Measurements from ENCODE around the gene UPK3BL2.
"Not testable (repeated sequence)": the region's sequence is repeated elsewhere in the genome, so short reads cannot be mapped to it uniquely, and the experiment has no call there.

Gene UPK3BL2, protein sequence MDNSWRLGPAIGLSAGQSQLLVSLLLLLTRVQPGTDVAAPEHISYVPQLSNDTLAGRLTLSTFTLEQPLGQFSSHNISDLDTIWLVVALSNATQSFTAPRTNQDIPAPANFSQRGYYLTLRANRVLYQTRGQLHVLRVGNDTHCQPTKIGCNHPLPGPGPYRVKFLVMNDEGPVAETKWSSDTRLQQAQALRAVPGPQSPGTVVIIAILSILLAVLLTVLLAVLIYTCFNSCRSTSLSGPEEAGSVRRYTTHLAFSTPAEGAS

DNA sequence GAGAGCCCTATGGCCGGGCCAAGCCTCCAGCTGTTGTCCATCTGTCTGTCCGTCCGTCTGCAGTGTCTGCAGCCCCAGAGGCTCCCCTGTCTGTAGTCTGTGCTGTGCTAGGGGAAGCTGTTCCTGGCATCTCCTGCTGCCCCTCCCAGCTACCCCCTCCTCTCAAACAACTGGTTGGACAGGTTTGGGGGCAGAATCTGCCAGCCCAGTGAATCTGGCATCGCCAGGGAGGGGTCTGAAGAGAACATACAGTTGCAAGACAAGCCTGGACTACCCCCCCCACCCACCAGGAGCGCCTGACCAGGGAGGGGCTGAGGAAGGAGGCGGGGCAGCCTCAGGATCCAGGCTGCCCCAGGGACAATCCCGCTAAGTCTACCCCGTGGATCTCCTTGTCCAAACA, at the start of gene UPK3BL2:
Gene UPK3BL2 (minus strand): TSS at position 101 of the 400 bp plus-strand sequence. CDS start 60 bp downstream, at position 41.
- not testable (repeated sequence) for DNase-seq

DNA sequence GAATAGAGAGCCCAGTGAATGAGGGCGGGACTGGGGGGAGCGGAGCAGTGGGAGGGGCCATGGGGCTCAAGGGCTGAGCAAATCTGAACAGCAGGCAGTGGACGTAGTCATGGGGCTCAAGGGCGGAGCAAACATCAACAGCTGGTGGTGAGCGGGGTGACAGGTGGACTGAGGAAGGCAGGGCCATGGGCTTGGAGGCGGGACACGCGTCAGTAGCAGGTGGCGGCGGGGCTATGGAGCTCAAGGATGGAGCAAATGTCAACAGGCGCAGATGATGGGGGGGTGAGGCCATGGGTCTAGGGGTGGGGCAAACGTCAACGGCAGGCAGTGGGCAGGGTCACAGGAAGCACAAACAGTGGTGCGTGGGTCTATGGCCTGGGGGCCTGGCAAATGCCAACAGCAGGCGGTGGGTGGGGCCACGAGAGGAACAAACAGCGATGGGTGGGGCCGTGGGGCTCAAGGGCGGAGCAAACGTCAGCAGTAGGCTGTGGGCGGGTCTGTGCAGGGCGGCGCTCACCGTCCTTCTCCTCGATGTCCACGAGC, 49.1 kb upstream of the UPK3BL2 start:
- DNase-seq: not testable (repeated sequence)

DNA sequence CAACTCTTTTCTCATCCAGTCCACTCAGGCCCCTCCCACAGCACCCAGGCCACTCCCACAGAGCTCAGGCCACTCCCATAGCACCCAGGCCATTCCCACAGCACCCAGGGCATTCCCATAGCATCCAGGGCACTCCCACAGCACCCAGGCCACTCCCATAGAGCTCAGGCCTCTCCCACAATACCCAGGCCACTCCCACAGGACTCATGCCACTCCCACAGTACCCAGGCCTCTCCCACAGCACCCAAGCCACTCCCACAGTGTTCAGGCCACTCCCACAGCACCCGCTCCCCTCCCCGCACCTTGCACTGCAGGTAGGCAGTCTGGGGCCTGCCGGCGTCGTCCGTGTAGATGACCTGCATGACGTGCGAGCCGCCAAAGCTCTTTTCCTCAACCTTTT, 46.4 kb upstream of the UPK3BL2 start:
- DNase-seq: not testable (repeated sequence)

DNA sequence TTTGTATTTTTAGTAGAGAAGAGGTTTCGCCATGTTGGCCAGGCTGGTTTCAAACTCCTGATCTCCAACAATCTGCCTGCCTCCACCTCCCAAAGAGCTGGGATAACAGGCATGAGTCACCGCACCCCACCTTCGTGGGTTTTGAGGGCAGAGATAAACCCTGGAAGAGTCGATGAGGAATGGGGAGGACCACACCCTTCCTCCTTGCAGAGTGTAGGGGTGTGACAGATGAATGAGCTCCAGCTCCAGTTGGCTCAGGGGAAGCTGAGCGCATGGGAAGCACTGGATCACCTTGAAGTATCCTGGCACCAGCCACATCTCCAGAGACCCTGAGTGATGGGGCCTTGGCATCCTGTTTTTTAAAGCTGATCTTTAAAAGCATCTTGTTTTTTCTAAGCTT, 40.0 kb upstream of the UPK3BL2 start:
- DNase-seq: not testable (repeated sequence)

DNA sequence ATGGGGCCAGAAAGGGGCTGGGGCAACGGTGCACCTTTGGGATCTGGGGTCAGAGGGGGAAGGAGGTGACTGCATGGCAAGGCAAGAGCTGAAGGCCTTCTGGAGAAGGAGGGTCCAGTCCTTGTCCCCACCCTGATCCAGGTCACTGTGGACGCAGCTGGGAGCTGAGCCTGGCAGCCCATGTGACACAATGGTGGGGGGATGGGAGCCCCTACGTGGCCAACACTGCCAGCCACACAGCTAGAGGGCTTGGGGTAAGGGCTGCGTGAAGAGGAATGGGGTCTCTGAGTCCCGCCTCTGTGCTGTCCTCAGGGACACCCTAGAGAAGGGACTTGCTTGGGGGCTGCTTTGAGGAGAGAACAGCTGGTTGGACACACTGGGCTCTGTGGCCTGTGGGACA, 38.2 kb upstream of the UPK3BL2 start:
- not testable (repeated sequence) for DNase-seq

DNA sequence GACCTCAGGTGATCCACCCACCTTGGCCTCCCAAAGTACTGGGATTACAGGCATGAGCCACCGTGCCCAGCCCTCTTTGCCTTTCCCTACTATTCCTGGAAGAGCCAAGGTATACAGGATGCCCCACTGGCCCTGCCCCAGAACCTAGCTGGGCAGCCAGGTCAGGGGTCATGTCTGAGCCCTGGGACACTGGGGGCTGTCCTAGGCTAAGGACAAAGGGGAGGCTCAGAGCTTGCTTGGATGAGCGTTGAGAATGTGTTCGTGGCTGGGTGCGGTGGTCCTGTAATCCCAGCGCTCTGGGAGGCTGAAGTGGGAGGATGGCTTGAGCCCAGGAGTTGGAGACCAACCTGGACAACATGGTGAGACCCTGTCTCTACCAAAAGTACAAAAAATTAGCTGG, 35.0 kb upstream of the UPK3BL2 start:
- not testable (repeated sequence) for DNase-seq

DNA sequence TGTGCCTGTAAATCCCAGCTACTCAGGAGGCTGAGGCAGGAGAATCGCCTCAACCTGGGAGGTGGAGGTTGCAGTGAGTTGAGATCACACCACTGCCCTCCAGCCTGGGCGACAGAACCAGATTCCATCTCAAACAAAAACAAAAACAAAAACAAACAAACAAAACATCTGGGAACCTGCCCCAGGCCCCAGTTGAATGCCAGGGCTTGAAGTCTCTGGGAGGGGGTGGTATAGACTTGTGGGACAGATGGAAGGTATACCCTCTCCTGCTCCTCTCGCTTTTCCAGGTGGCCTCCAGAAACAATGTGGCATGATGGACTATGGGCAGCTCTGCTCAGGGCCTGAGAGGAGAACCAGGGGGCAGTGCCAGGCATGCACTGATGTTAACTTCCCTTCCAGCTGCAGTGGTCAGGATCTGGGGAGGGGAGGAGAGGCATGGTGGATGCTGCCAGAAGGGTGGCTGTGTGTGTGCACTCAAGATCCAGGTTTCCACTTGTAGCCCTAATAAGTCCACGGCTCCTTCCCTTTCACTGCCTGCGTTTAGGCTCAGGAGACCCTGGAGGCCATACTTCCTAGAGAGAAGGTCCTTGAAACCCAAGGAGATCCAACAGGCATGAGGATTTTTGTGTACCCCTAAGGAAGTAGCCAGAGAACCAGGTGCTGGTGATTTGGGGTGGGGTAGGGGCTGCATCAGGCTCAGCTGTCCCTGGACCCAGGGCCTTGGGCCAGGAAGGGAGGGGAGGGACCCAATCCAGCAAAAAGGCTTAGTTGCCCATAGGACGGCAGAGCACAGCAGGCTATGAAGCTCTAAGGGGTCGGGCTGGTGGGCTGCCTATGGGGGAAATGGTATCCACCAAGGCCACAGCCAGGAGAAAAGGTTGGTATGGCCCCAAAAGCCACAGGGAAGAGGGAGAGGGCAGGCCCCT, 34.1 kb upstream of the UPK3BL2 start:
- peak; percentile 1 for DNase-seq

DNA sequence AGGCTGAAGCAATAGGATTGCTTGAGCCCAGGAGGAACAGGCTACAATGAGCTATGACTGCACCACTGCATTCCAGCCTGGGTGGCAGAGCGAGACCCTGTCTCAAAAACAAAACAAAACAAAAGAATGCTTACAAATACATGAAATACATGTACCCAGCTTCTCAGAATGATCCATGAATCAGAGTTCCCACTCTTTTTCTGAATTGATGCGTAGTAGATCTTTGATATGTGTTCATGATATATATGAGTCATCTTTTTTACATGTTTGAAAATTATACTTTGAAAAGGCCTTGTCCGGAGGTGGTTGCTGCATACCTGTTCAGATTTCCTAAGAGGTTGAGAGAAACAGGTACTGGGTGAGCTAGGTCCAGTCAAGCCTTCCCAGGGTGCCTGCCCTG, 32.9 kb upstream of the UPK3BL2 start:
- not testable (repeated sequence) for DNase-seq

DNA sequence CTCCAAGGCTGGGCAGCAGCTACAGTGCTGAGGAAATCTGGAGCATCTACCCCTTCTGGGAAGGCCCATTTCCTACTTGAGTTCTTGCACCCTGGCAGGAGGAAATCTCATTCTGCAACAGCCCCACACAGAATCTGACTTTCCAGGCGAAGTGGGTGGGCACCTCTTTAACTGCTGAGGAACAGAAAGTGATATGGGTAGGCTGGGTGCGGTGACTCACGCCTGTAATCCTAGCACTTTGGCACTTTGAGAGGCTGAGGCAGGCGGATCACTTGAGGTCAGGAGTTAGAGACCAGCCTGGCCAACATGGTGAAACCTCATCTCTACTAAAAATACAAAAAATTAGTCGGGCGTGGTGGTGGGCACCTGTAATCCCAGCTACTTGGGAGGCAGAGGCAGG, 31.1 kb upstream of the UPK3BL2 start:
- not testable (repeated sequence) for DNase-seq

DNA sequence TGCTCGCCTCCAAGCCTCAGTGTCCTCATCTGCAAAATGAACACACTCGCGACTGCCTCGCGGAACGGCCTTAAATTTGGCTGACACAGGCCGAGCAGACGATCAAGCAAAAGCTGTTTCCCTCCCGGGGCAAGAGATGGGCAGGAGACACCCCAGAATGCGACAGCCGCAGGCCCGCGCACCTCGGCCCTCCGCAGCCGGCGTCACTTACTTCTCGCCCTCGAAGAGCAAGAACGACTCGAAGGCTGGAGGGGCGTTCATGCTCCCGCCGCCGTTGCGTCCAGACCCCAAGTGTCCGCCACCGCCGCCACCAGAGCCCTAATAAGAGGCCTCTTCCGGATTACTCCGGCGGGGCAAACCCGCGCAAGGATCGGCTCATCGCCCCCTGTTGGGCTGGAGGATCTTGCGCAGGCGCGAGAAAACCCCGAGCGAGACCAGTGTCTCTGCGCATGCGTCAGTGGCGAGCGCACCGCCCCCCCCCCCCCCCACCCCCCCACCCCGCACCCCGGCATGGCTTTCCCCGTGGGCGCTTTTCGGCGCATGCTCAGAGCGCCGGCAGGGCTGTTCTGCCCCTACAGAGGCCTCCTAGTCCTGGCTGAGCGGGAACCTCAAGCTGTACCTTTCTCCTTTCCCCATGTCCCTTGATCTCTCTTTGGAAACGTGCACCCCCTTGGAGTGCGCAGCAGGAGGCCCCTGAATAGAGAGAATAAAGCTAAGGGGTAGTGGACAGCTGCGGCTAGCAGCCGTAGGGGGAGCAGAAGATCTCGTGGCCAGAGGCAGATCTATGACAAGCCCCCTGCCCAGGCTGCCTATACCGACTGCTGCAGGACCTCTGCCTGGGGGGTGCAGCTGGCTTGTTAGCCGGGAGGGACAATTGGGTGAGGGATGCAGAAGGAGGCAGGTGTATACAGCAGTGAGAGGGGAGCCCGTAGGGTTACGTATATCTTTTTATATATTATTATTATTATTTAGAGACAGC, 29.1 kb upstream of the UPK3BL2 start, which contains the start of gene POLR2J3:
Gene POLR2J3 (minus strand): TSS at position 323 of the 979 bp plus-strand sequence. CDS start 62 bp downstream, at position 261.
- peak; percentile 99 for DNase-seq

DNA sequence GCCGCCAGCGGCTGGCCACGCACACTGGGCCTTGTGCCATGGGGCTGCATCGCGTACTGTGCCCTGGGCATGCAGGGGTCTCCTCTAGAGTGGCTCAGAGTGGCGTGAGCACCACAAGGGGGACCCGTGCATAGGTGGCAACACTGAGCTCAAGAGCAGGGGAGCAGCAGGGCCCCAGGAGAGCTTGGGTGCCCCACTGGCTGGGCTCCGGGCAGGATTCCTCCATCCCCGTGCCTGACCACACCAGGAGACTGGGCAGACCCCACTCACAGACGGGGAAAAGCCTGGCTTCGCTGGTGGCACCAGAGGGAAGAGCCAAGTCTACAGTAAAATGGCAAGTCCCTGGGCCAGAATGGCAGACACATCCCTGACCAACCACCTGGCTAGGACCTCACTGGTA, 25.1 kb upstream of the UPK3BL2 start:
- not testable (repeated sequence) for DNase-seq

DNA sequence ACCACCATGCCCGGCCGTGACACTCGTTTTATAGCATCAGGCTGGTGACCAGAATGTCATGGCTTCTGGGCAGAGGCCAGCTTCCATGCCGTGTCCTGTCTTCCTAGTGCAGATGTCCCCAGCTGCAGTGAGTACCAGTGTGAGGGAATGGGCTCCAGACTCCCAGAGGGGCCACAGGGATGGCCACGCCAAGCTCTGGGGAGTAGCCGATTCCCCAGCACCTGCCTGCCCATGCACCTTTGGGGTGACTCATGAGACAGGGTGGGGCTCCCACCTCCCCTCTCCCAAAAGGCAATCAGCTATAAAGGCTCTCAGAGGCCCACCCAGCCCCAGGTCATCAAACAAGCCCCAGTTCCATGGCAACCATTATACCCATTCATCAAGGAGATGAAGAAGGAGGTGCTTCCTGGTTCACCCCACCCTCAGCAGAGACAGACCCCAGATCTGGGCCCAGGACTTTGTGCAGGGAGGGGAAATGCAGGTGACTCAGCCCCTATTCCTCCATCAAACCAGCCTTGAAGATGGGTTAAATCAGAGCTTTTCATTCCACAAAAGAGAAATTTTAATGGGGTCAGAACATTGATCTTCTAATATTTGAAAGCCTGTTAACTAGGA, 7.4 kb upstream of the UPK3BL2 start, which contains the start of gene SPDYE2:
Gene SPDYE2 (plus strand): TSS at position 419 of the 615 bp plus-strand sequence. CDS start 2,030 bp downstream, outside the sequence.
- DNase-seq: not testable (repeated sequence)

DNA sequence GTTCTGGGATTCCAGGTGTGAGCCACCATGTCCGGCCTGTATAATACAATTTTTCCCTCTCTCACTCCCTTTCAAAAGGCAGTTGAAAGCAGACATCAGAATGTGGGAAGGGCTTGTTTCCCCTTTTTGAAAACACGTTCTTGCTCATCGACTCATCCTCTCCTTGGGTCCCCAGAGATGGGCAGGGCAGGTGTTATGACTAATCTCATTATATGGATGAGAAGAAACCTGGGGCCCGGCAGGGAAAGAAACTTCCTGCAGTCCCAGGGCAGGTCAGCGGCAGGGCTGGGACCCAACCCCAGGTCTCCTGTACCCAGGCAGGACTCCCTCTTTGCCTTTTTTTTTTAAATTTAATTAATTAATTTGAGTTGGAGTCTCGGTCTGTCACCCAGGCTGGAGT, 2.9 kb upstream of the UPK3BL2 start:
- DNase-seq: not testable (repeated sequence)

DNA sequence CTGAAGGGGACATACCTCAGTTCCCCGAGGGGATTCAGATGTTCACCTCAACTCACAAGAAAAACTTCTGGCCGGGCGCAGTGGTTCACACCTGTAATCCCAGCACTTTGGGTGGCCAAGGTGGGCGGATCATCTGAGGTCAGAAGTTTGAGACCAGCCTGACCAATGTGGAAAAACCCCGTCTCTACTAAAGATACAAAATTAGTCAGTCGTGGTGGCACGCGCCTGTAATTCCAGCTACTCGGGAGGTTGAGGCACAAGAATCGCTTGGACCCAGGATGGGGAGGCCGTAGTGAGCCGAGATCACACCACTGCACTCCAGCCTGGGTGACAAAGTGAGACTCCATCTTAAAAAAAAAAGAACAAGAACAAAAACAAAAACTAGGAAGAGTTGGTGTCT, 1.8 kb upstream of the UPK3BL2 start:
- DNase-seq: not testable (repeated sequence)

DNA sequence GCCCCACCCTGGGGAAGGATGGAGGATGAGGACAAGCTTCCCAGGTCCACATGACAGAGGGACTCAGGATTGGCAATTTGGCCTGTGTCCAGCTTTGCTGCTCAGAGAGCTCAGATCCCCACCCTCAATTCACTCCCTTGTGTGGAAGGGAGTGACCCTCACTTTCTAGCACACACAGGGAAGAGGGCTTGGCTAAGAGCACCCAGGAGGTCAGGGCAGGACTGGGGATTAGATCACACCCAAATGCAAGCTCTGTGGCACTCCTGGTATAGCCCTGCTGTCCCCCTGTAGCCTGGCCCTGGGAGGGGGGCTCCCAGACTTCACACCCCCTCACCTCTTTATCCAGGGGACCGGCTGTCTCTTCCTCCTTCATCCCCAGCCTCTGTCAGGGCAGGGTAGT, 876 bp upstream of the UPK3BL2 start:
- not testable (repeated sequence) for DNase-seq

DNA sequence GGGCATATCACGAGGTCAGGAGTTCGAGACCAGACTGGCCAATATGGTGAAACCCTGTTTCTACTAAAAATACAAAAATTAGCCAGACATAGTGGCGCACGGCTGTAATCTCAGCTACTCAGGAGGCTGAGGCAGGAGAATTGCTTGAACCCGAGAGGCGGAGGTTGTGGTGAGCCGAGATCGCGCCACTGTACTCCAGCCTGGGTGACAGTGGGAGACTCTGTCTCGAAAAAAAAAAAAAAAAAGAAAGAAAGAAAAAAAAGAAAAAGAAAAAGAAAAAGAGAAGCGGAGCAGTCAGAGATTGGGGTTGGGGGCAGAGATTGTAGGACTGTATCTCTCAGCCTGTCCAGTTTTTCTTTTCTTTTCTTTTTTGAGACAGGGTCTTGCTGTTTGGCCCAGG, 725 bp downstream of the UPK3BL2 start:
- DNase-seq: not testable (repeated sequence)

DNA sequence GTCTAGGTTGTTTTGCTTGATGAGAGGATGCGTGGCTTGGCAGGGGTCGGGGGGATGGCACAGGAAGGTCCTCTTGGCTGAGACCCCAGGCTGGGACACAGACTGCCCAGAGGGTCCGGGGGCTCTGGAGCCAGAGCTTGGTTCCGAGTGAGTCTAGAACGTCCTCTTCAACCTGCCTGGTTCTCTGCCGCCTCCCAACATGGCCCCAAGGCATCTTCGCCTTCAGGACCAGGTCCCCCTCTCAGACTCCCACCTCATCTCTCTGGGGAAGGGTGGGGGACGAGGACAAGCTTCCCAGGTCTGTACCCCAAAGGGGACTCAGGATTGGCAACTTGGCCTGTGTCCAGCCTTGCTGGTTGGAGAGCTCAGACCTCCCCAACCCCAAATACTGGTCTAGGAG, 1.4 kb downstream of the UPK3BL2 start:
- not testable (repeated sequence) for DNase-seq

DNA sequence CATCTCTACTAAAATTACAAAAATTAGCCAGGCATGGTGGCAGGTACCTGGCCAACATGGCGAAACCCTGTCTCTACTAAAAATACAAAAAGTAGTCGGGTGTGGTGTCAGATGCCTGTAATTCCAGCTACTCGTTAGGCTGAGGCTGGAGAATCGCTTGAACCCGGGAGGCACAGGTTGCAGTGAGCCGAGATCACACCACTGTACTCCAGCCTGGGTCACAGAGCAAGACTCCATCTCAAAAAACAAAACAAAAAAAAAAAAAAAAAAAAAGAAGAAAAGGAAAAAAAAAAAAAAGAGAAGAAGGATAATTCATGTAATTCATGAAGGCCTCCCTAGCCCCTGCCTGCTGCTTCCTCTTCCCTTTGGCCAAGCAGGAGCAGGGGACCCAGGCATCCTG, 2.9 kb downstream of the UPK3BL2 start:
- DNase-seq: not testable (repeated sequence)

DNA sequence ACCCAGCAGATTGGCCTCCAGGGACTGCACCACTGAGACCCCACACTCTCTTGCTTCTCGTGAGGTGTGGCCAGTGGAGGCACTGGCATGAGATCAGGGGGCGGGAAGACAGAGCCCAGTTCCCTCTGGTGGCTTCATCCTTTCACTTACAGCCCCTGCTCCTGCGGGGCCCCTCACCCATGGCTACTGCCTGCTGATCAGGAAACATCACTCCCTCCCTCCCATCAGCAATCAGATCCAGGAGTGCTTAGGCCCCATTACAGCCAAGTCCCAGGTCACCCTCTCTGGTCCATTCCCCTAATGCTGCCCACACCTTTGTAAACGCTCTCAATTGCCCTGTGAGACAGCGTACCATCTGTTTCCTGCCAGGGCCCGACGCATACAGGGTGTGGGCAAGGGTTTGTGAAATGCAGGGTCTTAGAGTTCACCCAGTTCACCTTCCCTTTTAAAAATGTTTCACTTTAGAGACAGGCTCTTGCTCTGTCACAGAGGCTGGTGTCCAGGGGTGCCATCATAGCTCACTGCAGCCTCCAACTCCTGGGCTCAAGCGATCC, 8.4 kb downstream of the UPK3BL2 start:
- DNase-seq: peak; percentile 2

DNA sequence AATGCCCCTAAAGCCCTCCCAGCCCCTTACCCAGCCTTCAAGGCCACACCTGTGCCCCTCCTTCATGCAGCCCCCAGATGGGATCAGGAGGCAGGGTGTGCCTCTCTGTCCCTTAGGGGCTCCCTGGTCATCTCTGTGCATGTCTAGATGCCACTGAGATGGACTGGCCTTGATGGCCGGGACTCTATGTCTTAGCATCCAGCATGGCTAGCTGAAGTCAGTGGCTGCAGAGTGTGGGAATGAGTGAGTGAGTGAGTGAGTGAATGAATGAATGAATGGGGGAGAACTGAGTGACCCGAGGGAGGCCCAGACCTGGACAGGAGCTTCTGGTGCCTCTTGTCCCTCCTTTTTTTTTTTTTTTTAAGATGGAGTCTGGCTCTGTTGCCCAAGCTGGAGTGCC, 11.4 kb downstream of the UPK3BL2 start:
- not testable (repeated sequence) for DNase-seq

DNA sequence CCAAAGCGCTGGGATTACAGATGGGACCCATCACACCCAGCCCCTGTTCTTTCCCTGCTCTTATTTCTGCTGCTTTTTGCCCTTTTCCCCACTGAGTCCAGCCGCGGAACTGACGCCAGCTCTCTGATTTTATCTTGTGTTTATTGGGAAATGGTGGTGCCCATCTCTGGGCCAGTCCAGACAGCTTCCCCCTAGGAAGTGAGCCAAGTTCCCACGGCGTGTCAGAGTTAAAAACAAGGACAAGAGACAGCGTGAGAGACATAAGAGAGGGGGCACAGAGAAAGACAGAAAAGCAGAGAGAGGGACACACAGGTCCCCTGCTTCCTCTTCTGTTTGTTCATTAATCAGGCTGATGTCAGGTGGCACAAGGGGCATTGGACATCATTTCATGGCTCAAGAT, 11.9 kb downstream of the UPK3BL2 start:
- not testable (repeated sequence) for DNase-seq
